Stimulated activated CD4-positive, alpha-beta T cell treated with anti-CD3 and anti-CD28 coated beads, TNF-alpha, amount 100 ng/mL, for 1 hour (primary cell): Measurements from ENCODE around the gene ADCYAP1R1.

ENCODE experiments used
- DNase-seq, 3 donors: peaks; one replicate each; pipeline ENCODE4 v3.0.0-alpha.2; 2020; ENCODE audit warnings: low read depth in 3 of 3, low spot score in 1 of 3

ADCYAP1R1 gene

GRCh38 chr7:31083210-31083786, 31.2 kb downstream of the ADCYAP1R1 start:
- no peak for DNase-seq

- DNase-seq = no peak
These were observed 32.1 kb downstream of the ADCYAP1R1 start for GRCh38 chr7:31084226-31084625.

GRCh38 chr7:31087351-31087750, 35.2 kb downstream of the ADCYAP1R1 start:
- DNase-seq = no peak

- no peak for DNase-seq
These were observed 39.9 kb downstream of the ADCYAP1R1 start for GRCh38 chr7:31091924-31092434.

GRCh38 chr7:31092606-31093005, 40.5 kb downstream of the ADCYAP1R1 start:
- no peak for DNase-seq

- no peak for DNase-seq
These were observed 41.2 kb downstream of the ADCYAP1R1 start for GRCh38 chr7:31093282-31093681.

- DNase-seq = no peak
These were observed 42.2 kb downstream of the ADCYAP1R1 start for GRCh38 chr7:31094271-31094670.

GRCh38 chr7:31095286-31096197, 43.4 kb downstream of the ADCYAP1R1 start:
- no peak for DNase-seq

- DNase-seq = no peak
These were observed 44.2 kb downstream of the ADCYAP1R1 start for GRCh38 chr7:31096198-31096876.

GRCh38 chr7:31096877-31097258, 44.8 kb downstream of the ADCYAP1R1 start:
- no peak for DNase-seq

GRCh38 chr7:31098642-31099360, 46.7 kb downstream of the ADCYAP1R1 start:
- DNase-seq = no peak

GRCh38 chr7:31099451-31100444, 47.6 kb downstream of the ADCYAP1R1 start:
- DNase-seq = no peak

GRCh38 chr7:31100445-31100844, 48.3 kb downstream of the ADCYAP1R1 start:
- no peak for DNase-seq

- DNase-seq = no peak
These were observed 48.8 kb downstream of the ADCYAP1R1 start for GRCh38 chr7:31100871-31101270.

GRCh38 chr7:31101544-31101943, 49.4 kb downstream of the ADCYAP1R1 start:
- DNase-seq = no peak

GRCh38 chr7:31102151-31102972, 50.3 kb downstream of the ADCYAP1R1 start:
- no peak for DNase-seq

- no peak for DNase-seq
These were observed 51.1 kb downstream of the ADCYAP1R1 start for GRCh38 chr7:31102973-31103850.
